Activated T-helper 2 cell treated with anti-CD3 and anti-CD28 coated beads, Interferon-gamma antibody, Interleukin-2, Interleukin-4, amounts not matched to agents 10 μg/mL and 5 μg/mL and 100 μg/mL, durations not matched to agents 14 hours and 24 hours and 36 hours (primary cell): ENCODE results near the gene POU4F1. TPM values are rescaled to one million over a fixed set of nuclear protein-coding genes. Genes with fewer than 3 reads are reported as not detected.

ENCODE experiments used
- DNase-seq: peaks from one replicate; pipeline ENCODE4 v3.0.0; 2021; ENCODE audit warnings: low spot score
- H3K27ac Mint-ChIP-seq: one replicate; pipeline ENCODE4 v1.8.0; 2021; ENCODE audit warnings: mixed read lengths
- H3K27me3 Mint-ChIP-seq: one replicate; pipeline ENCODE4 v1.8.0; 2021; ENCODE audit warnings: low read depth, mixed read lengths
- H3K36me3 Mint-ChIP-seq: one replicate; pipeline ENCODE4 v1.8.0; 2021; ENCODE audit warnings: low read depth, mixed read lengths
- H3K4me1 Mint-ChIP-seq: one replicate; pipeline ENCODE4 v1.8.0; 2021; ENCODE audit warnings: low read depth, mixed read lengths
- H3K4me3 Mint-ChIP-seq: one replicate; pipeline ENCODE4 v1.8.0; 2021; ENCODE audit warnings: low read depth, mild to moderate bottlenecking, moderate library complexity, mixed read lengths
- H3K9me3 Mint-ChIP-seq: one replicate; pipeline ENCODE4 v1.8.0; 2021; ENCODE audit warnings: mixed read lengths
- intact Hi-C: fragments of 100-400 bp; cut with micrococcal nuclease; formaldehyde crosslinking; loops from one replicate; pipeline ENCODE4 v1.15.1; 2023
- total RNA-seq: library from RNA; stranded (reverse); gene quantifications from 2 replicates; pipeline ENCODE4 v1.2.3, GENCODE V29; 2022

Gene POU4F1
- total RNA-seq, 1 donor from 2014 or later = 0.11 TPM

DNA sequence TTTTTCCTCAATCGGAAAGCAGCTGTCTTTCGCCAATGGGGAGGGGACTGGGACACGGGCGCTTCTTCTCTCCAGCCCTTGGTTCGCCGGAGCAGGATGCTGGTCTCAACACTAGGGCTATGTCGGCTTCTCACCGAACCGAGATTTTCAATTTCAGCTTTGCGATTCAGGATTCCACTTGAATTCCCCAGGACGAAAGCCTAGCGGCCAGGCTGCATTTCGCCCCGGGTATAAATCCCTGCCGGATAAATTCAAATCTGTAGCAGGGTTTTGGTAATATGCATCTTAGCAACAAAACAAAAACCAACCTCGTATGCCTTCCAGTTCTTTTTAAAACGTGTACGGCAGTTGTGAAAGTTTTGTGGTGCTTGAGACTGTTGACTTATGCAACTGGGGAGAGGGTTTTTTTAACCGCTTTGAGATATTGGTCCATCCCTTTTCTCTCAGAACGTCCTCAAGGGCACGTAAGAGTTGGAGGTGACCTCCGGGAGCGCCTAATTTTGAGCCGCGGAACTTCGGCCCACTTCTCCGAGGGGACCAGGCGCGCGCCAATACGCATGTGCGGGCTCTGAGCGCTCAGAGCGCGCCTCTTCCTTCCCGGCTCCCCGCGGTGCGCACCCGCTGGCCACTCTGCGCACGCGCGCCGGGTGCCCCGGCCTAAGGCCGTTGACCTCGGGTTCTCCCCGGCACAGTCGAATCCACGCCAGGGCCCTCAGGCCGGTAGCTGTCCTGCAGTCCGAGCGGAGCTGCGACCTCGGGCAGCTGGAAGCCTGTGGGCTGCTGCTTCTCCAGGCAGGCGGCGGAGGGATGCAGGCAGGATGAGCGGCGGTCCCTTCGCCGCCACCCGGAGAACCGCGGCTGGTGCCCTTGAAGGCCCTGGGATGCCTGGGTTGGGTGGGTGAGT lies 7.6 kb downstream of the POU4F1 start:
- H3K4me1 Mint-ChIP-seq = peaks cover 14% of the 10 kb centered on the region
- peaks cover 81% of the 10 kb centered on the region for H3K27me3 Mint-ChIP-seq
- H3K27ac Mint-ChIP-seq = no peak overlapping the region
- H3K4me3 Mint-ChIP-seq = no peak overlapping the region
- H3K36me3 Mint-ChIP-seq = peaks cover 5% of the 10 kb centered on the region
- intact Hi-C loops = loop anchor here (1.0 to 10.0 kb wide), 4 partner anchors 8 to 1747 kb away; partner anchors contain the start of genes POU4F1 and SPRY2
- no peak for DNase-seq
- H3K9me3 Mint-ChIP-seq = no peaks in the 10 kb centered on the region

- DNase-seq = no peak
- Mint-ChIP-seq H3K4me3 (no peak overlapping the region), H3K36me3 (no peaks in the 10 kb centered on the region), H3K27me3 (peaks cover 79% of the 10 kb centered on the region), H3K27ac (no peak overlapping the region), H3K9me3 (no peaks in the 10 kb centered on the region), H3K4me1 (peaks cover 8% of the 10 kb centered on the region)
- intact Hi-C loops = loop anchor here (2.0 to 10.0 kb wide), 3 partner anchors 14 to 457 kb away; no protein-coding TSS in a partner anchor
These were observed 8.8 kb downstream of the POU4F1 start for GRCh38 chr13:78594456-78594975.

DNA sequence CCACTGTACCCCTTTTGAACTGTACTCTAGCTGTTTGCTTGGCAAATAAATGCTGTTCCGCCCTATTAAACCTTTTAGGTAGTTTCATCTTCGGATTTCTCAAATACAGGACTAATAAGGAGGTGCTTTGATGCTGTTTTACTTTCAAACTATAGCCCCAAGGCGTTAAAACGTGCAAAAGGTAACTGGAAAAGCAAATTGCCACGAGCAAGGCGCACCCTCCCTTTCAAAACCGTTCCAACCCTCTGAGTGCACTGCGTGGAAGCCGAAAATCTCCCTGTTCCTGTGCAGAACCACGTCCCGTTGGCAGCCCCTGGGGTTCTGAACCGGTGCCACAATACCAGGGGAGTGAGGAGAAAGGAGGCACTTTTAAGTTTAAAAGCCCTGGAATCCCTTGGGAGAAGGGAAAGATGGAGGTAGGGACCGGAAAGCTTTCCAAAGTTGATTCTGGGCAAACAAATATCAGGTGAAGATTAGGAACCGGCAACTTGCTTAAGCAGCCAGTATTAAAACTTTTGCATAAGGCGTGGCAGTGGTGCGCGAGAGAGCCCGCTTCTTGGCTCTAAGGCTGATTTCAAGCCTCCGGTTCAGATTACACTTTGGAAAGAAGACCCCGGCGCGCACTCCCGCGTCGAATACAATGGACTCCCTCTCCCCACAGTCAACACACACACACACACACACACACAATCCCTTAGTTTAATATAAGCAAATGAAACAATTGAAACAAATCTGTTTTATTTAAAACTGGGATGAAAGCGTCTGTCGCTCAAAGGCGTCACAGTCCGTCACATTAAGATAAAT lies 9.5 kb downstream of the POU4F1 start:
- Mint-ChIP-seq H3K27ac (no peak overlapping the region), H3K36me3 (no peaks in the 10 kb centered on the region)
- intact Hi-C loops = loop anchor here (2.0 to 10.0 kb wide), 3 partner anchors 15 to 457 kb away; no protein-coding TSS in a partner anchor

GRCh38 chr13:78593129-78593528 lies 10.2 kb downstream of the POU4F1 start:
- Mint-ChIP-seq H3K36me3 (no peaks in the 10 kb centered on the region), H3K27me3 (peaks cover 79% of the 10 kb centered on the region), H3K4me1 (peaks cover 8% of the 10 kb centered on the region), H3K4me3 (no peak overlapping the region), H3K27ac (no peak overlapping the region), H3K9me3 (no peaks in the 10 kb centered on the region)
- DNase-seq = no peak
- intact Hi-C loops = loop anchor here (5.0 to 10.0 kb wide), 2 partner anchors 348 to 456 kb away; no protein-coding TSS in a partner anchor

More for the DNA sequence above, 9.5 kb downstream of the POU4F1 start:
- H3K9me3 Mint-ChIP-seq = no peaks in the 10 kb centered on the region
- H3K27me3 Mint-ChIP-seq = peaks cover 80% of the 10 kb centered on the region
- no peak overlapping the region for H3K4me3 Mint-ChIP-seq
- peaks cover 8% of the 10 kb centered on the region for H3K4me1 Mint-ChIP-seq
- no peak for DNase-seq

GRCh38 chr13:78592584-78592983 lies 10.8 kb downstream of the POU4F1 start:
- intact Hi-C loops = loop anchor here (5.0 to 10.0 kb wide), 2 partner anchors 348 to 455 kb away; no protein-coding TSS in a partner anchor
- no peak overlapping the region for H3K4me3 Mint-ChIP-seq
- H3K27me3 Mint-ChIP-seq = peaks cover 80% of the 10 kb centered on the region
- no peak for DNase-seq
- no peaks in the 10 kb centered on the region for H3K9me3 Mint-ChIP-seq
- no peaks in the 10 kb centered on the region for H3K36me3 Mint-ChIP-seq
- H3K4me1 Mint-ChIP-seq = peaks cover 7% of the 10 kb centered on the region
- H3K27ac Mint-ChIP-seq = no peak overlapping the region

- H3K27ac Mint-ChIP-seq = no peak overlapping the region
- H3K4me1 Mint-ChIP-seq = no peaks in the 10 kb centered on the region
- peaks cover 79% of the 10 kb centered on the region for H3K27me3 Mint-ChIP-seq
- no peaks in the 10 kb centered on the region for H3K36me3 Mint-ChIP-seq
- intact Hi-C loops = no loop called here
- DNase-seq = no peak
- no peaks in the 10 kb centered on the region for H3K9me3 Mint-ChIP-seq
- no peak overlapping the region for H3K4me3 Mint-ChIP-seq
These were observed 14.1 kb downstream of the POU4F1 start for GRCh38 chr13:78589206-78589605.

- Mint-ChIP-seq H3K9me3 (no peaks in the 10 kb centered on the region), H3K4me3 (no peak overlapping the region), H3K36me3 (no peaks in the 10 kb centered on the region), H3K27me3 (peaks cover 68% of the 10 kb centered on the region), H3K4me1 (no peaks in the 10 kb centered on the region), H3K27ac (no peak overlapping the region)
- intact Hi-C loops = no loop called here
- no peak for DNase-seq
These were observed 16.0 kb downstream of the POU4F1 start for GRCh38 chr13:78587395-78587794.

- intact Hi-C loops = no loop called here
- peaks cover 64% of the 10 kb centered on the region for H3K27me3 Mint-ChIP-seq
- no peaks in the 10 kb centered on the region for H3K36me3 Mint-ChIP-seq
- H3K4me3 Mint-ChIP-seq = no peak overlapping the region
- no peak for DNase-seq
- no peaks in the 10 kb centered on the region for H3K9me3 Mint-ChIP-seq
- H3K4me1 Mint-ChIP-seq = no peaks in the 10 kb centered on the region
- no peak overlapping the region for H3K27ac Mint-ChIP-seq
These were observed 16.6 kb downstream of the POU4F1 start for GRCh38 chr13:78586706-78587105.

GRCh38 chr13:78576261-78576660 lies 27.1 kb downstream of the POU4F1 start:
- no peaks in the 10 kb centered on the region for H3K4me1 Mint-ChIP-seq
- intact Hi-C loops = no loop called here
- no peak overlapping the region for H3K4me3 Mint-ChIP-seq
- H3K36me3 Mint-ChIP-seq = no peaks in the 10 kb centered on the region
- H3K27ac Mint-ChIP-seq = no peak overlapping the region
- peaks cover 9% of the 10 kb centered on the region for H3K27me3 Mint-ChIP-seq
- H3K9me3 Mint-ChIP-seq = no peaks in the 10 kb centered on the region
- DNase-seq = no peak

DNA sequence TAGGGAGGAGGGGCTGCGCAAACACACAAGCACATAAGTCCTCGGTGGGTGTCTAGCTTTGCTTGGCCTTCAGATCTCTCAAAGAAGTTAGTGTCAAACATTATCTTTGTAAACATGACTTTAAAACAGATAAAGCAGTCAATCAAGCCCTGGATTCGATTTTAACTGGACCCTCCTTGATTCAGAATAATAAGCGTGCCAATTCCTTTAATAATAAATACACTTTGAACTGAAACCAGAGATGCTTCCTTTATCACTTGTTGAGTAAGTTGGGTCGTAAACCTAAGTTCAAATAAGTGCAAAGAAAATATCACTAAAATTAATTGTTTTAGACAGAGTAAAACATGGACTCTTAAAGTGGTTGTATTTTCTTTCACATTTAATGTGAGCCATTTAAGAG lies 30.9 kb downstream of the POU4F1 start:
- intact Hi-C loops = no loop called here
- Mint-ChIP-seq H3K4me3 (no peak overlapping the region), H3K27ac (no peak overlapping the region), H3K27me3 (peaks cover 2% of the 10 kb centered on the region), H3K36me3 (no peaks in the 10 kb centered on the region), H3K9me3 (no peaks in the 10 kb centered on the region), H3K4me1 (no peaks in the 10 kb centered on the region)
- DNase-seq = no peak

DNA sequence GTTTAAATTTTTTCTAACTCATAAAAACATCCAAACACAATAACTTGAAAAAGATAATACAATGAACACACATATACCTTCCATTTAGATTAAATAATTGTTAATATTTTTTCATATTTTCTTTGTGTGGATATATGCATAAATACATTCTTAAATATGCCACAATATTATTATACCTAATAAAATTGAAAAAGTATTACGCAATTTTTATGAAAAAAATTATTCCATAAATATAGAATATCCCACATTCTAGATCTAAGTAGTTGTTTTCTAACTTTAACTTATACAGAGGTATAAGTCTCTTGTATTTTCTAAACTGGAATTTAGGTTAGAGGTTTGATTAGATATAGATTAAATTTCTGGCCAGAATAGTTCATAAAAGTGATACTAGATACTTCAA lies 34.3 kb downstream of the POU4F1 start:
- Mint-ChIP-seq H3K27ac (no peak overlapping the region), H3K36me3 (no peaks in the 10 kb centered on the region), H3K4me3 (no peak overlapping the region), H3K9me3 (no peaks in the 10 kb centered on the region), H3K27me3 (peaks cover 2% of the 10 kb centered on the region), H3K4me1 (no peaks in the 10 kb centered on the region)
- DNase-seq = no peak
- intact Hi-C loops = no loop called here

DNA sequence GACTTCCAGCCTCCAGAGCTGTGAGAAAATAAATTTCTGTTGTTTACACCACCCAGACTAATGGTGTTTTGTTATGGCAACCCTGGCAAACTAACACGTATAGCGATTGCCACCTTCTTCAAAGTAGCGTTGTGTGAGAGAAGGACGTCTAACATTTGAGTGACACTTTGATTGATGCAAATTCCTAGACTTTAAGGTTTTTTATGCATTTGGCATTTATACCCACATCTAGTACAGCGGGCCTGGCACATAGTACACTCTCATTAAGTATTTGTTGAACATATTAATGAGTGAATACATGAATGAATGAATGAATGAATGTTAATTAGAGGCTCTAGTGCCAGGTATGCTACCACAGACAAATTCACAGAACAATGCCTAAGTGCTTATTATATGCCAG lies 36.7 kb downstream of the POU4F1 start:
- Mint-ChIP-seq H3K4me1 (no peaks in the 10 kb centered on the region), H3K4me3 (no peak overlapping the region), H3K27ac (no peak overlapping the region), H3K9me3 (no peaks in the 10 kb centered on the region), H3K36me3 (no peaks in the 10 kb centered on the region), H3K27me3 (no peaks in the 10 kb centered on the region)
- intact Hi-C loops = no loop called here
- no peak for DNase-seq
